Activated naive CD4-positive, alpha-beta T cell treated with anti-CD3 and anti-CD28 coated beads, Interleukin-2, amount 10 ng/mL, durations not matched to agents 7 days and 5 days (primary cell): ENCODE data around the gene SUMO2.
A peak's percentile ranks its signal among the peaks of the same experiment; 100 is the strongest.

ENCODE experiments used
- CTCF ChIA-PET: fragments of 350-600 bp; sonication (Branson Sonifier 250); formaldehyde crosslinking; loops from one replicate; lab custom pipeline; 2021; ENCODE audit warnings: antibody characterized with exemption; lab: Charles Lee
- DNase-seq: peaks from one replicate; pipeline ENCODE4 v3.0.0-alpha.2; 2020
- H3K27ac Mint-ChIP-seq: one replicate; pipeline ENCODE4 v1.8.0; 2021; ENCODE audit warnings: mild to moderate bottlenecking, moderate library complexity, mixed read lengths
- H3K27me3 Mint-ChIP-seq: one replicate; pipeline ENCODE4 v1.8.0; 2021; ENCODE audit warnings: mild to moderate bottlenecking, mixed read lengths
- H3K36me3 Mint-ChIP-seq: one replicate; pipeline ENCODE4 v1.8.0; 2021; ENCODE audit warnings: mixed read lengths
- H3K4me1 Mint-ChIP-seq: one replicate; pipeline ENCODE4 v1.8.0; 2021; ENCODE audit warnings: mixed read lengths
- H3K4me3 Mint-ChIP-seq: one replicate; pipeline ENCODE4 v1.8.0; 2021; ENCODE audit warnings: mild to moderate bottlenecking, moderate library complexity, mixed read lengths
- H3K9me3 Mint-ChIP-seq: one replicate; pipeline ENCODE4 v1.8.0; 2021; ENCODE audit warnings: mixed read lengths

Gene SUMO2

GRCh38 chr17:75205037-75205792 lies 22.5 kb upstream of the SUMO2 start, which contains the start of gene NUP85:
Gene NUP85 (plus strand): TSS chr17:75205679. CDS start chr17:75205762, 83 bp downstream.
- H3K27ac Mint-ChIP-seq, result peak within 1 kb of the TSS; percentile 99
- peak; percentile 94 for DNase-seq
- CTCF ChIA-PET, result interaction anchor here (0.6 to 6.5 kb wide), 10 partner anchors 12 to 244 kb away, joined by 3 to 107 read pairs (median 4); partner anchors contain the start of gene MIF4GD

GRCh38 chr17:75199886-75200618 lies 17.3 kb upstream of the SUMO2 start:
- CTCF ChIA-PET, result interaction anchor here (1.0 to 6.5 kb wide), 13 partner anchors 10 to 238 kb away, joined by 3 to 107 read pairs (median 9); no protein-coding TSS in a partner anchor
- no peak overlapping the region for H3K4me3 Mint-ChIP-seq
- H3K27ac Mint-ChIP-seq, result no peak overlapping the region
- H3K27me3 Mint-ChIP-seq, result peaks cover 10% of the 10 kb centered on the region
- peaks cover 12% of the 10 kb centered on the region for H3K4me1 Mint-ChIP-seq
- H3K9me3 Mint-ChIP-seq, result no peaks in the 10 kb centered on the region
- no peak for DNase-seq
- H3K36me3 Mint-ChIP-seq, result no peaks in the 10 kb centered on the region

More at GRCh38 chr17:75205037-75205792, 22.5 kb upstream of the SUMO2 start, which contains the start of gene NUP85:
- Mint-ChIP-seq H3K36me3 (peaks cover 17% of the 10 kb centered on the region), H3K4me3 (peak within 1 kb of the TSS; percentile 95), H3K9me3 (no peaks in the 10 kb centered on the region), H3K27me3 (no peaks in the 10 kb centered on the region), H3K4me1 (peaks cover 40% of the 10 kb centered on the region)

- Mint-ChIP-seq H3K36me3 (no peaks in the 10 kb centered on the region), H3K4me3 (no peak overlapping the region), H3K27me3 (peaks cover 10% of the 10 kb centered on the region), H3K9me3 (no peaks in the 10 kb centered on the region), H3K4me1 (peaks cover 5% of the 10 kb centered on the region), H3K27ac (no peak overlapping the region)
- DNase-seq, result no peak
- CTCF ChIA-PET, result no interaction called here
Observed at GRCh38 chr17:75194879-75195278, 12.1 kb upstream of the SUMO2 start.

- Mint-ChIP-seq H3K36me3 (no peaks in the 10 kb centered on the region), H3K4me3 (no peak overlapping the region), H3K27ac (no peak overlapping the region), H3K4me1 (peaks cover 18% of the 10 kb centered on the region), H3K9me3 (no peaks in the 10 kb centered on the region), H3K27me3 (no peaks in the 10 kb centered on the region)
- DNase-seq, result no peak
- CTCF ChIA-PET, result interaction anchor here (0.8 to 5.2 kb wide), 3 partner anchors 9 to 122 kb away, joined by 3 to 55 read pairs (median 3); no protein-coding TSS in a partner anchor
Observed at GRCh38 chr17:75191584-75191983, 8.8 kb upstream of the SUMO2 start.

GRCh38 chr17:75188614-75189013 lies 5.9 kb upstream of the SUMO2 start:
- no peaks in the 10 kb centered on the region for H3K9me3 Mint-ChIP-seq
- H3K4me3 Mint-ChIP-seq, result no peak overlapping the region
- no peaks in the 10 kb centered on the region for H3K27me3 Mint-ChIP-seq
- peaks cover 29% of the 10 kb centered on the region for H3K4me1 Mint-ChIP-seq
- peak overlapping the region; percentile 96 for H3K27ac Mint-ChIP-seq
- no peak for DNase-seq
- CTCF ChIA-PET, result interaction anchor here (0.7 to 5.2 kb wide), 6 partner anchors 12 to 397 kb away, joined by 3 to 55 read pairs (median 8); no protein-coding TSS in a partner anchor
- H3K36me3 Mint-ChIP-seq, result peaks cover 7% of the 10 kb centered on the region

- H3K4me3 Mint-ChIP-seq, result peak overlapping the region; percentile 94
- peak overlapping the region; percentile 100 for H3K27ac Mint-ChIP-seq
- peaks cover 25% of the 10 kb centered on the region for H3K36me3 Mint-ChIP-seq
- no peak for DNase-seq
- CTCF ChIA-PET, result interaction anchor here (0.9 to 2.5 kb wide), 5 partner anchors 12 to 110 kb away, joined by 3 to 16 read pairs (median 4); partner anchors contain the start of gene JPT1
- no peaks in the 10 kb centered on the region for H3K9me3 Mint-ChIP-seq
- peaks cover 41% of the 10 kb centered on the region for H3K4me1 Mint-ChIP-seq
- H3K27me3 Mint-ChIP-seq, result no peaks in the 10 kb centered on the region
Observed at GRCh38 chr17:75183999-75184884, 1.5 kb upstream of the SUMO2 start.

GRCh38 chr17:75182319-75182568 lies 515 bp downstream of the SUMO2 start:
- Mint-ChIP-seq H3K27ac (peak overlapping the region; percentile 100), H3K27me3 (no peaks in the 10 kb centered on the region), H3K9me3 (no peaks in the 10 kb centered on the region), H3K4me3 (peak overlapping the region; percentile 94), H3K36me3 (peaks cover 34% of the 10 kb centered on the region), H3K4me1 (peaks cover 44% of the 10 kb centered on the region)
- CTCF ChIA-PET, result no interaction called here
- DNase-seq, result no peak

- Mint-ChIP-seq H3K27me3 (no peaks in the 10 kb centered on the region), H3K4me3 (peak overlapping the region; percentile 94), H3K9me3 (no peaks in the 10 kb centered on the region), H3K4me1 (peaks cover 45% of the 10 kb centered on the region), H3K36me3 (peaks cover 36% of the 10 kb centered on the region), H3K27ac (peak overlapping the region; percentile 100)
- CTCF ChIA-PET, result interaction anchor here (1.5 to 2.4 kb wide), 4 partner anchors 10 to 68 kb away, joined by 3 to 11 read pairs (median 9); partner anchors contain the start of gene NUP85
- peak; percentile 64 for DNase-seq
Observed at GRCh38 chr17:75181608-75182318, 996 bp downstream of the SUMO2 start.

- peaks cover 40% of the 10 kb centered on the region for H3K36me3 Mint-ChIP-seq
- peak overlapping the region; percentile 100 for H3K27ac Mint-ChIP-seq
- no peaks in the 10 kb centered on the region for H3K27me3 Mint-ChIP-seq
- H3K9me3 Mint-ChIP-seq, result no peaks in the 10 kb centered on the region
- CTCF ChIA-PET, result interaction anchor here (0.9 to 2.4 kb wide), 5 partner anchors 9 to 67 kb away, joined by 3 to 11 read pairs (median 8); partner anchors contain the start of gene NUP85
- H3K4me3 Mint-ChIP-seq, result peak overlapping the region; percentile 94
- H3K4me1 Mint-ChIP-seq, result peaks cover 49% of the 10 kb centered on the region
- DNase-seq, result no peak
Observed at GRCh38 chr17:75181110-75181509, 1.6 kb downstream of the SUMO2 start.

- Mint-ChIP-seq H3K4me3 (no peak overlapping the region), H3K36me3 (peaks cover 48% of the 10 kb centered on the region), H3K27me3 (no peaks in the 10 kb centered on the region), H3K4me1 (peaks cover 36% of the 10 kb centered on the region), H3K27ac (no peak overlapping the region), H3K9me3 (no peaks in the 10 kb centered on the region)
- CTCF ChIA-PET, result interaction anchor here (1.3 kb wide), 1 partner anchor 65 kb away, joined by 5 read pairs; no protein-coding TSS in a partner anchor
- DNase-seq, result no peak
Observed at GRCh38 chr17:75178453-75178852, 4.3 kb downstream of the SUMO2 start.

- DNase-seq, result no peak
- Mint-ChIP-seq H3K4me3 (no peak overlapping the region), H3K4me1 (peaks cover 40% of the 10 kb centered on the region), H3K36me3 (peaks cover 57% of the 10 kb centered on the region), H3K9me3 (no peaks in the 10 kb centered on the region), H3K27ac (peak overlapping the region; percentile 69), H3K27me3 (no peaks in the 10 kb centered on the region)
- CTCF ChIA-PET, result interaction anchor here (1.6 to 2.2 kb wide), 2 partner anchors 25 to 215 kb away, joined by 4 to 5 read pairs; no protein-coding TSS in a partner anchor
Observed at GRCh38 chr17:75176625-75177024, 6.1 kb downstream of the SUMO2 start.

GRCh38 chr17:75174996-75175395 lies 7.8 kb downstream of the SUMO2 start:
- Mint-ChIP-seq H3K27ac (no peak overlapping the region), H3K9me3 (no peaks in the 10 kb centered on the region), H3K4me3 (no peak overlapping the region), H3K4me1 (peaks cover 32% of the 10 kb centered on the region), H3K27me3 (no peaks in the 10 kb centered on the region), H3K36me3 (peaks cover 45% of the 10 kb centered on the region)
- CTCF ChIA-PET, result interaction anchor here (0.9 to 9.4 kb wide), 5 partner anchors 26 to 214 kb away, joined by 3 to 116 read pairs (median 5); no protein-coding TSS in a partner anchor
- DNase-seq, result no peak

- Mint-ChIP-seq H3K27ac (no peak overlapping the region), H3K36me3 (peaks cover 37% of the 10 kb centered on the region), H3K9me3 (no peaks in the 10 kb centered on the region), H3K4me3 (no peak overlapping the region), H3K27me3 (no peaks in the 10 kb centered on the region), H3K4me1 (peaks cover 18% of the 10 kb centered on the region)
- CTCF ChIA-PET, result interaction anchor here (0.8 to 9.4 kb wide), 7 partner anchors 27 to 212 kb away, joined by 3 to 116 read pairs (median 6); no protein-coding TSS in a partner anchor
- no peak for DNase-seq
Observed at GRCh38 chr17:75173526-75173925, 9.2 kb downstream of the SUMO2 start.
